ENCODE measurements around the gene DYNC1H1. TPM values are rescaled to one million over a fixed set of nuclear protein-coding genes. Genes with fewer than 3 reads are reported as not detected.

Gene DYNC1H1
- total RNA-seq, 1 experiment from 2014 or later: 361 TPM

- no TSS peak for BruUV-seq (replicated peaks)
- Histone ChIP-seq H3K36me3 (ENCODE audit: control insufficient read depth in 1 of 2, insufficient read depth in 2 of 2, low read length in 2 of 2) (no peaks in the 10 kb centered on the region), H3K27ac (ENCODE audit: low read depth, low read length) (no peak overlapping the region), H3K9ac (ENCODE audit: low read length) (no peak overlapping the region), H3K27me3 (ENCODE audit: insufficient read depth, low read length) (no peaks in the 10 kb centered on the region), H3K4me1 (ENCODE audit: control insufficient read depth in 1 of 2, insufficient read depth in 2 of 2, low read length in 2 of 2) (peaks cover 5 to 7% of the 10 kb centered on the region in 2 experiments), H3K9me2 (ENCODE audit: insufficient read depth) (no peaks in the 10 kb centered on the region), H3K4me3 (replicated peaks in 1 of 2; ENCODE audit: low read depth in 1 of 2, low read length in 2 of 2) (no peak overlapping the region), H3K9me3 (ENCODE audit: control insufficient read depth in 1 of 2, insufficient read depth in 1 of 2, low read depth in 1 of 2, low read length in 2 of 2) (no peaks in the 10 kb centered on the region), H2AFZ (ENCODE audit: low read depth, low read length, poor library complexity, severe bottlenecking) (no peak overlapping the region), H3K4me2 (ENCODE audit: low read length) (no peak overlapping the region), H4K20me1 (ENCODE audit: insufficient read depth) (no peaks in the 10 kb centered on the region), H3K79me2 (ENCODE audit: insufficient read depth, low read length) (peaks cover 10% of the 10 kb centered on the region)
- ATAC-seq (no peak), DNase-seq (ENCODE audit: low read depth, low spot score) (no peak)
- intact Hi-C loops (cut with micrococcal nuclease): no loop called here
- CTCF ChIA-PET: no interaction called here
- TF ChIP-seq CEBPB (IDR thresholded peaks at IDR 0.05; ENCODE audit: low read depth) (no peak), SP1 (IDR thresholded peaks at IDR 0.05; ENCODE audit: low read depth) (no peak), EGR1 (IDR thresholded peaks at IDR 0.05; ENCODE audit: low read depth) (no peak), ZFX (IDR thresholded peaks at IDR 0.05) (no peak), ZBTB33 (IDR thresholded peaks at IDR 0.05; ENCODE audit: extremely low read depth, insufficient replicate concordance, low read length) (no peak), EZH2phosphoT487 (IDR thresholded peaks at IDR 0.05; ENCODE audit: borderline replicate concordance) (no peak), ZNF274 (IDR thresholded peaks at IDR 0.05; ENCODE audit: low read depth, low read length) (no peak)
- RAD21 ChIA-PET (ENCODE audit: low non-redundant PET in 1 of 2, low total read pairs in 2 of 2, uncharacterized antibody in 2 of 2, unreplicated experiment in 2 of 2): no interaction called here
- POLR2A ChIA-PET: no interaction called here
These were observed 13.7 kb upstream of the DYNC1H1 start for GRCh38 chr14:101950516-101951215.

GRCh38 chr14:101953151-101953550 lies 11.2 kb upstream of the DYNC1H1 start:
- Histone ChIP-seq H3K9me3 (ENCODE audit: control insufficient read depth in 1 of 2, insufficient read depth in 1 of 2, low read depth in 1 of 2, low read length in 2 of 2) (no peaks in the 10 kb centered on the region), H3K9me2 (ENCODE audit: insufficient read depth) (no peaks in the 10 kb centered on the region), H3K9ac (ENCODE audit: low read length) (no peak overlapping the region), H3K79me2 (ENCODE audit: insufficient read depth, low read length) (peaks cover 10% of the 10 kb centered on the region), H3K27me3 (ENCODE audit: insufficient read depth, low read length) (no peaks in the 10 kb centered on the region), H3K27ac (ENCODE audit: low read depth, low read length) (no peak overlapping the region), H3K36me3 (ENCODE audit: control insufficient read depth in 1 of 2, insufficient read depth in 2 of 2, low read length in 2 of 2) (no peaks in the 10 kb centered on the region), H4K20me1 (ENCODE audit: insufficient read depth) (no peaks in the 10 kb centered on the region), H3K4me3 (replicated peaks in 1 of 2; ENCODE audit: low read depth in 1 of 2, low read length in 2 of 2) (no peak overlapping the region), H3K4me2 (ENCODE audit: low read length) (no peak overlapping the region), H2AFZ (ENCODE audit: low read depth, low read length, poor library complexity, severe bottlenecking) (no peak overlapping the region), H3K4me1 (ENCODE audit: control insufficient read depth in 1 of 2, insufficient read depth in 2 of 2, low read length in 2 of 2) (peaks cover 5 to 7% of the 10 kb centered on the region in 2 experiments)
- TF ChIP-seq JUND (IDR thresholded peaks at IDR 0.05): no peak
- no peak for TF ChIP-seq CEBPB (IDR thresholded peaks at IDR 0.05; ENCODE audit: low read depth)
- no peak for TF ChIP-seq MAX (IDR thresholded peaks at IDR 0.05)
- no peak for TF ChIP-seq ATF3 (IDR thresholded peaks at IDR 0.05)
- TF ChIP-seq SP1 (IDR thresholded peaks at IDR 0.05; ENCODE audit: low read depth): no peak
- no peak for TF ChIP-seq FOSL1 (IDR thresholded peaks at IDR 0.05; ENCODE audit: low read depth)
- no TSS peak for BruUV-seq (replicated peaks)
- ATAC-seq (no peak), DNase-seq (ENCODE audit: low read depth, low spot score) (no peak)
- CTCF ChIA-PET: interaction anchor here (0.7 to 1.7 kb wide), 5 partner anchors 93 to 246 kb away, joined by 3 to 18 read pairs (median 4); no protein-coding TSS in a partner anchor
- intact Hi-C loops (cut with micrococcal nuclease): no loop called here
- POLR2A ChIA-PET: no interaction called here
- RAD21 ChIA-PET (ENCODE audit: low non-redundant PET in 1 of 2, low total read pairs in 2 of 2, uncharacterized antibody in 2 of 2, unreplicated experiment in 2 of 2): interaction anchor here in 1 of 2 experiments (1.0 kb wide), 1 partner anchor 182 kb away, joined by 10 read pairs; no protein-coding TSS in a partner anchor

Data from HCT116 (cell line).